HL-60 (cell line): ENCODE data around the gene PIWIL4.

Experiments
- SPI1 ChIP-seq: IDR thresholded peaks from 2 replicates; pipeline ENCODE4 v1.6.1; 2012; ENCODE audit warnings: low read depth, mild to moderate bottlenecking, borderline replicate concordance
- TF ChIP-seq, protein P1 (sequence below): IDR thresholded peaks from one replicate; pipeline ENCODE4 v1.5.1; 2011; ENCODE audit warnings: low read length, control low read depth, inconsistent platforms; ENCODE audit not compliant: insufficient read depth
- TF ChIP-seq, protein P2 (sequence below): IDR thresholded peaks from 2 replicates; pipeline ENCODE4 v1.6.1; 2012; ENCODE audit warnings: low read depth; ENCODE audit not compliant: insufficient replicate concordance

DNA sequence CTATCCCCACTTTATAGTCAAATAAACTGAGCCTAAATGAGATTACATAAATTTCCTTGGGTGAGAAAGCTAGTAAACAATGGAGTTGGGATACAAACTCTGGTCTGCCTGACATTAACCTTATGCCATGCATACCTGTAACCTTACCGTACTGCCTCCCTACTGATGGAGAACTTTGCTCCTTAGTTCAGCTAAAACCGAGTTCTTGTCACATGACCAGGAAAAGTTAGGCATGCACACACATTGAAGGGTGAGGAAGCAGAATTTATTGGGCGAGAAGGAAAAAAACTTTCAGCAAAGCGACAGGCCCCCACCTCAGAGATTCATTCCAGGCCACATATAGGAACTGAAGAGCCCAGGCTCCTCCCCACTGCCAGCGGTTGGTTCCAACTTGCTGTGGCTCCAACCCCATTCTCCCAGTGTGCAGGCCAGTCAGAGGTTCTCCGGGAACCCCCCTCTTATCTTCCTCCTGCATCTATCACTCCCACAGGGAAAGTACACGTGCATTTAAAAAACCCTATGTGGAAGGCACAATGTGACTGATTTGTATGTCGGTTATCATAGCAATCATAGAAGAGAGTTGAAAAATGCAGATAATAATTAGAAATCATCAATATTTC lies 3.2 kb upstream of the PIWIL4 start:
- TF ChIP-seq, protein P1, sequence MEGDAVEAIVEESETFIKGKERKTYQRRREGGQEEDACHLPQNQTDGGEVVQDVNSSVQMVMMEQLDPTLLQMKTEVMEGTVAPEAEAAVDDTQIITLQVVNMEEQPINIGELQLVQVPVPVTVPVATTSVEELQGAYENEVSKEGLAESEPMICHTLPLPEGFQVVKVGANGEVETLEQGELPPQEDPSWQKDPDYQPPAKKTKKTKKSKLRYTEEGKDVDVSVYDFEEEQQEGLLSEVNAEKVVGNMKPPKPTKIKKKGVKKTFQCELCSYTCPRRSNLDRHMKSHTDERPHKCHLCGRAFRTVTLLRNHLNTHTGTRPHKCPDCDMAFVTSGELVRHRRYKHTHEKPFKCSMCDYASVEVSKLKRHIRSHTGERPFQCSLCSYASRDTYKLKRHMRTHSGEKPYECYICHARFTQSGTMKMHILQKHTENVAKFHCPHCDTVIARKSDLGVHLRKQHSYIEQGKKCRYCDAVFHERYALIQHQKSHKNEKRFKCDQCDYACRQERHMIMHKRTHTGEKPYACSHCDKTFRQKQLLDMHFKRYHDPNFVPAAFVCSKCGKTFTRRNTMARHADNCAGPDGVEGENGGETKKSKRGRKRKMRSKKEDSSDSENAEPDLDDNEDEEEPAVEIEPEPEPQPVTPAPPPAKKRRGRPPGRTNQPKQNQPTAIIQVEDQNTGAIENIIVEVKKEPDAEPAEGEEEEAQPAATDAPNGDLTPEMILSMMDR = no peak
- TF ChIP-seq SPI1 = no peak
- TF ChIP-seq, protein P2, sequence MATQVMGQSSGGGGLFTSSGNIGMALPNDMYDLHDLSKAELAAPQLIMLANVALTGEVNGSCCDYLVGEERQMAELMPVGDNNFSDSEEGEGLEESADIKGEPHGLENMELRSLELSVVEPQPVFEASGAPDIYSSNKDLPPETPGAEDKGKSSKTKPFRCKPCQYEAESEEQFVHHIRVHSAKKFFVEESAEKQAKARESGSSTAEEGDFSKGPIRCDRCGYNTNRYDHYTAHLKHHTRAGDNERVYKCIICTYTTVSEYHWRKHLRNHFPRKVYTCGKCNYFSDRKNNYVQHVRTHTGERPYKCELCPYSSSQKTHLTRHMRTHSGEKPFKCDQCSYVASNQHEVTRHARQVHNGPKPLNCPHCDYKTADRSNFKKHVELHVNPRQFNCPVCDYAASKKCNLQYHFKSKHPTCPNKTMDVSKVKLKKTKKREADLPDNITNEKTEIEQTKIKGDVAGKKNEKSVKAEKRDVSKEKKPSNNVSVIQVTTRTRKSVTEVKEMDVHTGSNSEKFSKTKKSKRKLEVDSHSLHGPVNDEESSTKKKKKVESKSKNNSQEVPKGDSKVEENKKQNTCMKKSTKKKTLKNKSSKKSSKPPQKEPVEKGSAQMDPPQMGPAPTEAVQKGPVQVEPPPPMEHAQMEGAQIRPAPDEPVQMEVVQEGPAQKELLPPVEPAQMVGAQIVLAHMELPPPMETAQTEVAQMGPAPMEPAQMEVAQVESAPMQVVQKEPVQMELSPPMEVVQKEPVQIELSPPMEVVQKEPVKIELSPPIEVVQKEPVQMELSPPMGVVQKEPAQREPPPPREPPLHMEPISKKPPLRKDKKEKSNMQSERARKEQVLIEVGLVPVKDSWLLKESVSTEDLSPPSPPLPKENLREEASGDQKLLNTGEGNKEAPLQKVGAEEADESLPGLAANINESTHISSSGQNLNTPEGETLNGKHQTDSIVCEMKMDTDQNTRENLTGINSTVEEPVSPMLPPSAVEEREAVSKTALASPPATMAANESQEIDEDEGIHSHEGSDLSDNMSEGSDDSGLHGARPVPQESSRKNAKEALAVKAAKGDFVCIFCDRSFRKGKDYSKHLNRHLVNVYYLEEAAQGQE = no peak
